ENCODE measurements around the gene ROR1. TPM values are rescaled to one million over a fixed set of nuclear protein-coding genes. Genes with fewer than 3 reads are reported as not detected.
A peak's percentile ranks its signal among the peaks of the same experiment; 100 is the strongest.

Gene ROR1
- polyA plus RNA-seq, 1 of the 3 experiments (the other 2 are of a cell fraction) = 4.0 TPM

- TF ChIP-seq REST (IDR thresholded peaks at IDR 0.05; ENCODE audit: low read depth, low read length) (no peak), TEAD4 (IDR thresholded peaks at IDR 0.05; ENCODE audit: borderline replicate concordance, insufficient read depth) (peak; percentile 98), ELF1 (IDR thresholded peaks at IDR 0.05) (peak; percentile 54; the same call in 1 of the 2 replicates), FOXM1 (IDR thresholded peaks at IDR 0.05; ENCODE audit: low read depth) (peak; percentile 72; the same call in 1 of the 2 replicates), CTCF (IDR thresholded peaks at IDR 0.05) (no peak), USF2 (IDR thresholded peaks at IDR 0.05; ENCODE audit: borderline replicate concordance, low read depth, low read length) (no peak), FOSL2 (IDR thresholded peaks at IDR 0.05; ENCODE audit: borderline replicate concordance, low read depth) (peak; percentile 89)
Measured at GRCh38 chr1:64042331-64043100, 268.7 kb downstream of the ROR1 start (continued).

- DNase-seq = no peak
- CTCF ChIA-PET = interaction anchor here (0.8 kb wide), 1 partner anchor 12 kb away, joined by 3 read pairs; no protein-coding TSS in a partner anchor
- H2AFZ ChIP-seq (ENCODE audit: low read depth) = no peak overlapping the region
- WGBS (ENCODE audit: low lambda C conversion rate) = 89% methylated on average over 2 of the region's 2 CpGs
- TF ChIP-seq FOXM1 (IDR thresholded peaks at IDR 0.05; ENCODE audit: low read depth) (no peak), CTCF (IDR thresholded peaks at IDR 0.05) (no peak), RAD21 (IDR thresholded peaks at IDR 0.05; ENCODE audit: low read length) (no peak)
- H3K4me2 ChIP-seq = peak overlapping the region; percentile 45
- no peak overlapping the region for H3K4me3 ChIP-seq (ENCODE audit: low read depth in 2 of 2, low read length in 1 of 2)
- H3K4me1 ChIP-seq (ENCODE audit: control insufficient read depth in 1 of 2, insufficient read depth in 2 of 2, low read depth in 1 of 2, low read length in 1 of 2) = peaks cover 42 to 52% of the 10 kb centered on the region in 2 experiments
- no peaks in the 10 kb centered on the region for H4K20me1 ChIP-seq (ENCODE audit: insufficient read depth)
- peaks cover 32% of the 10 kb centered on the region for H3F3A ChIP-seq (replicated peaks; ENCODE audit: insufficient read depth)
- H3K27me3 ChIP-seq (ENCODE audit: insufficient read depth) = no peaks in the 10 kb centered on the region
- H3K9me3 ChIP-seq = no peaks in the 10 kb centered on the region
- H3K9me2 ChIP-seq = no peaks in the 10 kb centered on the region
- POLR2A ChIA-PET = interaction anchor here (0.6 kb wide), 1 partner anchor 154 kb away, joined by 3 read pairs; no protein-coding TSS in a partner anchor
- peaks cover 0 to 2% of the 10 kb centered on the region in 2 experiments for H3K36me3 ChIP-seq (replicated peaks in 1 of 2; ENCODE audit: control insufficient read depth in 1 of 2, insufficient read depth in 2 of 2, low read length in 1 of 2)
- H3K27ac ChIP-seq (ENCODE audit: low read depth in 2 of 2, low read length in 1 of 2) = peak overlapping the region; percentile 40 to 52; a peak in 2 of 4 replicates
- no peaks in the 10 kb centered on the region for H3K79me2 ChIP-seq (ENCODE audit: insufficient read depth)
- H3K9ac ChIP-seq = no peak overlapping the region
Measured at GRCh38 chr1:64043288-64043687, 269.5 kb downstream of the ROR1 start.
